GM06990 (cell line): ENCODE measurements around the gene DGKB.

Source experiments
- DNase-seq: peaks from one replicate; pipeline ENCODE4 v3.0.0-alpha.2; 2011; ENCODE audit not compliant: insufficient read length; ENCODE audit errors: extremely low read depth
- H3K27me3 ChIP-seq: replicated peaks from 2 replicates; pipeline ENCODE4 v1.6.0; 2011; ENCODE audit warnings: low read length; ENCODE audit not compliant: control insufficient read depth, insufficient read depth
- H3K36me3 ChIP-seq: 2 replicates; pipeline ENCODE4 v1.5.1; 2011; ENCODE audit warnings: low read length; ENCODE audit not compliant: control insufficient read depth, insufficient read depth
- H3K4me3 ChIP-seq: replicated peaks from 2 replicates; pipeline ENCODE4 v1.5.1; 2011; ENCODE audit warnings: low read depth, mild to moderate bottlenecking, control low read depth, low read length
- TF ChIP-seq, protein P1 (sequence below): IDR thresholded peaks from 2 replicates; pipeline ENCODE4 v1.5.1; 2011; ENCODE audit warnings: low read length, control low read depth, mild to moderate bottlenecking, inconsistent platforms; ENCODE audit not compliant: insufficient read depth, poor library complexity, severe bottlenecking

DGKB gene

DNA sequence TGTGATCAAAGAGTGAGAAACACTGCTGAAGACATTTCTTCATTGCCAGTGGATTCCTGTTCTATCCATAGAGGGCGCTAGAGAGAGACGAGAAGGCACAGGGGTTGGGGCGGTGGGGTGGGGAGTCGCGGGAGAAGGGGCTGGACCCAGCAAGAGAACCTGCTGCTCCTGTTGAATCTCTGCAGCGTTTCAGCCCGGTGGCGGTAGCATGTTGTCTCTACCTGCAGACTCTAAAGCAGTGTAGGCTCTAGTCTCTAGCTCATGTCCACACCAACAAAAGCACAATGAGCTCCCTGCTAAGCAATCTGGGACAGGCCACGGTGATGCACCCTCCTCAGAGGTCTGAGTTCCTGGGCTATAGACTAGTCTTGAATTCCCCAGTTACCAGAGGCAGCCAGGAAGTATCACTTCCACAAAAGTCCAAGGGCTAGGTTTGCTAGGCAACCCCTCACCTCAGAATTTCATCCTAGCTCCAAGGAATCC lies 167.7 kb downstream of the DGKB start:
- H3K27me3 ChIP-seq = no peaks in the 10 kb centered on the region
- no peak overlapping the region for H3K4me3 ChIP-seq
- DNase-seq = no peak
- H3K36me3 ChIP-seq = no peaks in the 10 kb centered on the region
- TF ChIP-seq, protein P1, sequence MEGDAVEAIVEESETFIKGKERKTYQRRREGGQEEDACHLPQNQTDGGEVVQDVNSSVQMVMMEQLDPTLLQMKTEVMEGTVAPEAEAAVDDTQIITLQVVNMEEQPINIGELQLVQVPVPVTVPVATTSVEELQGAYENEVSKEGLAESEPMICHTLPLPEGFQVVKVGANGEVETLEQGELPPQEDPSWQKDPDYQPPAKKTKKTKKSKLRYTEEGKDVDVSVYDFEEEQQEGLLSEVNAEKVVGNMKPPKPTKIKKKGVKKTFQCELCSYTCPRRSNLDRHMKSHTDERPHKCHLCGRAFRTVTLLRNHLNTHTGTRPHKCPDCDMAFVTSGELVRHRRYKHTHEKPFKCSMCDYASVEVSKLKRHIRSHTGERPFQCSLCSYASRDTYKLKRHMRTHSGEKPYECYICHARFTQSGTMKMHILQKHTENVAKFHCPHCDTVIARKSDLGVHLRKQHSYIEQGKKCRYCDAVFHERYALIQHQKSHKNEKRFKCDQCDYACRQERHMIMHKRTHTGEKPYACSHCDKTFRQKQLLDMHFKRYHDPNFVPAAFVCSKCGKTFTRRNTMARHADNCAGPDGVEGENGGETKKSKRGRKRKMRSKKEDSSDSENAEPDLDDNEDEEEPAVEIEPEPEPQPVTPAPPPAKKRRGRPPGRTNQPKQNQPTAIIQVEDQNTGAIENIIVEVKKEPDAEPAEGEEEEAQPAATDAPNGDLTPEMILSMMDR = no peak

DNA sequence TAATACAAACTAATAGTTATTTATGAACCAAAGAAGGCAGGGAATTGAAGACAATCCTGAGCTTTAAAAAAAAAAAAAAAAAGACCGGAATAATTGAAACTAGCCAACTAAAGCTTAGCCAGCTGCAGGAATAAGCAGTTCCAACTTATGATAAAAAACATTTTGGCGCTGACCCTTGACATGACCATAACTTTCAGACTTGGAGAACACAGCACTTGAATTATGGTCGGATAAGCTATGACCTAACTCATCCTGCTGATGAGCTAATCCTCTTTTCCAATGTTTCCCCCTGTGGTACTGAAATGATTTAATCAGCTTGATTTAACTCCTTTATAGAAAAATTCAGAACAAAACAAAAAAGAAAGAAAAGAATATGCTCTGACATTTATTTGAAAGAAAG lies 181.8 kb downstream of the DGKB start:
- H3K27me3 ChIP-seq = no peaks in the 10 kb centered on the region
- TF ChIP-seq, protein P1 = no peak
- H3K4me3 ChIP-seq = no peak overlapping the region
- H3K36me3 ChIP-seq = no peaks in the 10 kb centered on the region
- no peak for DNase-seq

DNA sequence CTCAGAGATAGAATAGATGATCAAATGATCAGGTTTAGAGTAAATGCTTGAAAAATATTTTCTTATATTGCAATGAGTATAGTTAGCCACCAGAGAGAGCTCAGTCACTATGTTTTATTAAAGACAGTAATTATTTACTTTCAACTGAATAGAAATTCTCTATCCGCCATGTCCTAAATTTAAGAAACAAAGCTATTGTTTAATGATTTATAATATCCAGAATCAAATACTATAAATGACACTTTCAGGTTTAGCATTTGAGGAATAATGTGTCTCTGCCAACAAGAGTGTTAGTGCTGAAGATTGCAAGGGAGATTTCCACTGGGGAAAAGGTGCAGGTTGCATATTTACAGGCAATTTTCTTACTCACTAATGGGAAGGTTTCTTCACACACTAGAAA lies 184.7 kb downstream of the DGKB start:
- TF ChIP-seq, protein P1 = no peak
- no peak for DNase-seq
- Histone ChIP-seq H3K27me3 (no peaks in the 10 kb centered on the region), H3K4me3 (no peak overlapping the region), H3K36me3 (no peaks in the 10 kb centered on the region)

DNA sequence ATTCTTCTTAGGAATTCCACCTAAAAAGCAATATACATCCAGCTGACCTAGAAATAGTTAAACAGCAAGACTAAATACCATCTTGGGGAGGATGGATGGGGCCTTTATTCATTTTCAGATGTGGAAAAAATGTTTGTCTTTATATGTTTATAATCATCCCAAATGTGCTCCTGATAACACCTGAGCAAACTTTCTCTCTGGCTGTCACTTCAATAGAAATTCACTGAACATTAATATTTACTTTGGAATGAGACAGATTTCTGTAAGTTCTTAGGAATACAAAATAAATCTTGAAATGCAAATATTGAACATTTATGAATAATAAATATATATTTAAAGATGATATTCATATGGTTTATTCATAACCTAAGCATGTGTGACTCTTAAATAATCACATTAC lies 185.4 kb downstream of the DGKB start:
- H3K27me3 ChIP-seq = no peaks in the 10 kb centered on the region
- TF ChIP-seq, protein P1 = no peak
- H3K36me3 ChIP-seq = no peaks in the 10 kb centered on the region
- DNase-seq = no peak
- no peak overlapping the region for H3K4me3 ChIP-seq

DNA sequence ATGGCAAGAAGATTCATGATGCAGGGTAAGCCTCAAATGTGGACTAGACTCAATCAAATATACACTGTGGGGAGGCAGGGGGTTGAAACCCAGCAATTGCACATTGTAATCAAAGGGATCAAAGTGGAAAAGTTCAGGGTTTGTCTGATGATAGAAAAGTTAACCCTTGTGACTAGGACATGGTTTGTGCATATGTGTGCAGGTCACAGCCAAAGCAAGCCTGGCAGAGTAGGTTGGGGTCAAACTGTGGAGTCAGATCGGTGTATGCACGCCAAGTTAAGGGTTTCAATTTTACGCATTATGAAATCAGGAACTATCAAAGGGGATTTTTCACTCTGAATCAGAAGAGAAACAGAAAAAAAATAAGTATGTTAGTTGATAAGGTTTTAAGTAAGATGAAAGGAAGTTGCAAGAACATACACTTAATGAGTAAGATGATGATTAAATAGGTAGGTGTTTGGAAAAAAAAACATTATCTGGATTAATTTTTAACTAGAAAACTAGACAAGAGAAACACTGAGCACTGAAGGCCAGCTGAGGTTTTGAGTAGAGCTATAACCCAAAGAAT lies 188.3 kb downstream of the DGKB start:
- no peaks in the 10 kb centered on the region for H3K36me3 ChIP-seq
- TF ChIP-seq, protein P1 = no peak
- H3K27me3 ChIP-seq = no peaks in the 10 kb centered on the region
- H3K4me3 ChIP-seq = no peak overlapping the region
- no peak for DNase-seq

DNA sequence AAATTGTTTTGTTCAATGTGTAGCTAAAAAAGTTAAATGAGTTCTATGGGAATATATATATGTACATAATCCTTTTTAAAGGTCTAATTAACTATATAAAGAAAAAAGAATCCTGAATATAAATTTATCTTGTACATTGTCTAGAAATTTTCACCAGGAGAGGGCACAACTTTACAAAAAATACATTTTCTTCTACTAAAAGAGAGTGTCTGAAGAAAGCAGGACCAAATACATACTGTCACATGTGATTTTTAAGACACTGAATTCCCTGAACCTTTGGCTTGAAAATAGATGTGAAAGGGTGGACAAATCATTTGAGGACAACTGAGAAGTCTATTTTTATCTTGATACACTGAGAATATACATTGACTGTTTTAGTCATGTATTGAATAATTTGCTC lies 204.3 kb downstream of the DGKB start:
- no peak overlapping the region for H3K4me3 ChIP-seq
- no peak for DNase-seq
- H3K27me3 ChIP-seq = no peaks in the 10 kb centered on the region
- TF ChIP-seq, protein P1 = no peak
- H3K36me3 ChIP-seq = no peaks in the 10 kb centered on the region
